KMS-11 (cell line): Measurements from ENCODE around the gene OR1I1.
A peak's percentile ranks its signal among the peaks of the same experiment; 100 is the strongest.

Experiments used
- H2AFZ ChIP-seq: fragments of 200-600 bp; sonication (generic); 2 replicates; pipeline ENCODE4 v1.6.1; 2016; ENCODE audit warnings: antibody characterized with exemption, mixed run types, low read depth
- H3K27ac ChIP-seq: fragments of 200-600 bp; sonication (generic); 2 replicates; pipeline ENCODE4 v1.6.1; 2016; ENCODE audit warnings: mild to moderate bottlenecking, mixed run types
- H3K27me3 ChIP-seq: fragments of 200-600 bp; sonication (generic); 2 replicates; pipeline ENCODE4 v1.6.1; 2017; ENCODE audit warnings: mild to moderate bottlenecking, low read depth, mixed run types, moderate library complexity; ENCODE audit not compliant: insufficient read depth
- H3K36me3 ChIP-seq: fragments of 200-600 bp; sonication (generic); 2 replicates; pipeline ENCODE4 v1.6.1; 2017; ENCODE audit warnings: mild to moderate bottlenecking, mixed run types; ENCODE audit not compliant: insufficient read depth
- H3K4me1 ChIP-seq: fragments of 200-600 bp; sonication (generic); 2 replicates; pipeline ENCODE4 v1.6.1; 2016; ENCODE audit warnings: mild to moderate bottlenecking, low read depth, mixed run types; ENCODE audit not compliant: poor library complexity, severe bottlenecking
- H3K4me2 ChIP-seq: fragments of 200-600 bp; sonication (generic); 2 replicates; pipeline ENCODE4 v1.7.0; 2016; ENCODE audit warnings: mild to moderate bottlenecking, mixed run types
- H3K4me3 ChIP-seq: fragments of 200-600 bp; sonication (generic); IDR thresholded peaks from 2 replicates; pipeline ENCODE4 v1.6.1; 2017; ENCODE audit warnings: low read depth, low read length, mixed read lengths; ENCODE audit not compliant: insufficient read depth
- H3K79me2 ChIP-seq: fragments of 200-600 bp; sonication (generic); 2 replicates; pipeline ENCODE4 v1.6.1; 2016; ENCODE audit warnings: low read depth, mixed run types; ENCODE audit not compliant: insufficient read depth
- H3K9ac ChIP-seq: fragments of 200-600 bp; sonication (generic); 2 replicates; pipeline ENCODE4 v1.6.1; 2016; ENCODE audit warnings: mild to moderate bottlenecking, mixed run types
- H4K20me1 ChIP-seq: fragments of 200-600 bp; sonication (generic); 2 replicates; pipeline ENCODE4 v1.6.1; 2016; ENCODE audit warnings: mild to moderate bottlenecking, mixed run types; ENCODE audit not compliant: insufficient read depth
- CTCF ChIP-seq: fragments of 200-600 bp; sonication (generic); conservative IDR thresholded peaks from 2 replicates; pipeline ENCODE4 v1.6.1; 2017; ENCODE audit warnings: low read depth, mild to moderate bottlenecking, antibody characterized with exemption, low read length, moderate library complexity, mixed read lengths

The OR1I1 gene

GRCh38 chr19:15122331-15123030 is 40.5 kb downstream of the OR1I1 start:
- no peaks in the 10 kb centered on the region for H3K36me3 ChIP-seq
- TF ChIP-seq CTCF = no peak
- no peak overlapping the region for H3K4me3 ChIP-seq
- H3K4me1 ChIP-seq = peaks cover 4% of the 10 kb centered on the region
- no peaks in the 10 kb centered on the region for H3K79me2 ChIP-seq
- no peaks in the 10 kb centered on the region for H4K20me1 ChIP-seq
- no peaks in the 10 kb centered on the region for H3K27me3 ChIP-seq
- no peak overlapping the region for H3K27ac ChIP-seq
- H3K9ac ChIP-seq = no peak overlapping the region
- H3K4me2 ChIP-seq = no peak overlapping the region
- no peak overlapping the region for H2AFZ ChIP-seq

- Histone ChIP-seq H4K20me1 (no peaks in the 10 kb centered on the region), H3K4me1 (peaks cover 4% of the 10 kb centered on the region), H3K36me3 (no peaks in the 10 kb centered on the region), H3K4me3 (no peak overlapping the region), H3K9ac (no peak overlapping the region), H2AFZ (no peak overlapping the region), H3K27me3 (peaks cover 5% of the 10 kb centered on the region; the same call in 1 of the 2 replicates), H3K27ac (no peak overlapping the region), H3K79me2 (no peaks in the 10 kb centered on the region), H3K4me2 (no peak overlapping the region)
- no peak for TF ChIP-seq CTCF
Observed at GRCh38 chr19:15123031-15123890, 41.2 kb downstream of the OR1I1 start.

DNA sequence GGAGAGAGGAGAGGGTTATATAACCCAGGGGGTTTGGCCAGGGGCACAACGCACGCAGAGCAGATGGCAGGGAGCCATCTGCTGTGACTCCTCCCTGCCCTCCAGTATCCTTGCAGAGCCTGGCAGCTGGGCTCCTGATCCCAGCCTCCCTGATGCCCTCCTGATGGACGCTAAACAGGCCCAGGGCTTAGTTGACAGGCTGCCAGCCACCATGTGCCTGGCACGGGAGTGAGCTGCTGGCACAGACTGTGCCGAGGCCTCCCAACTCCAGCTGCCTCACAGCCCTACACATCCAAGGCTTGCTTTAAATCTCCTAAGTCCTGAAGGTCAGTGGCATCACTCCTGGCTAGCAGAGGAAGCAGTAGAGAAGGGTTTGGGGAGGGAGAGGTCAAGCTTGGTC is 41.9 kb downstream of the OR1I1 start:
- Histone ChIP-seq H3K79me2 (no peaks in the 10 kb centered on the region), H3K27ac (no peak overlapping the region), H4K20me1 (no peaks in the 10 kb centered on the region), H3K27me3 (peaks cover 5% of the 10 kb centered on the region; the same call in 1 of the 2 replicates), H3K4me2 (no peak overlapping the region), H3K9ac (no peak overlapping the region), H3K4me3 (no peak overlapping the region), H2AFZ (no peak overlapping the region), H3K4me1 (peaks cover 4% of the 10 kb centered on the region), H3K36me3 (no peaks in the 10 kb centered on the region)
- TF ChIP-seq CTCF = no peak

DNA sequence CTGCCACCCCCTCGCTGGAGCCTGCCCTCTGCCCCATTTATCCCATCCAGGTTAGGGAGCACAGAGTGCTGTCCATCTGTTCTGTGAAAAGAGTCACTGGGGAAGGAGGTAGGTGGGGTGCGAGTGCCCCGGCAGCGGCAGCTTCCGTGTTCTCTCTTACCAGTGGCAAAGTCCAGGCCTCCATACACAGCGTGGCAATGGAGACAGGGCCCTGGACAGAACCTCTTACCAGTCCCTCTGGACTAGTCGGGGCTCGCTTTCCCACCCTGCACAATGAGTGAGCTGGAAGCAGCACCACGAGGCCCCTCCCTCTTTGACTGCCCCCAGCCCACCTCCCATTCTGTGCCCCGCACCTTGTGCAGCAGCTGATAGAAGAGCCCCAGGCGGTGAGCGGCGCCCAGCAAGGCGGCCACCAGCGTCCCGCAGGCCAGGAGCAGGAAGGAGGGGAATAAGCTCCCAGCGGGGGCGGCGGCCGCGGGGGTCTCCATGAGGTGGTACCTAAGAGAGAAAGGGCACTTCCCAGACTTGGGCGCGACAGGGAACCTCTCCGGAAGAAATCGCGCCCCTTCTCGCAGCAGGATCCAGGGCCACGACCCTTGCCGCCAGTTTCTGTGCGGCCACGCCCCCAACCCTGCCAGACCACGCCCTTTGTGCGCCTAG is 42.7 kb downstream of the OR1I1 start:
- Histone ChIP-seq H3K27ac (no peak overlapping the region), H3K36me3 (no peaks in the 10 kb centered on the region), H3K27me3 (peaks cover 6% of the 10 kb centered on the region; the same call in 1 of the 2 replicates), H4K20me1 (no peaks in the 10 kb centered on the region), H3K9ac (peak overlapping the region; percentile 87), H3K4me2 (peak overlapping the region; percentile 84), H2AFZ (peak overlapping the region; percentile 97), H3K4me3 (no peak overlapping the region), H3K4me1 (peaks cover 4% of the 10 kb centered on the region), H3K79me2 (no peaks in the 10 kb centered on the region)
- TF ChIP-seq CTCF = no peak
